HepG2 (cell line): Measurements from ENCODE around the gene GLRA1. TPM values are rescaled to one million over a fixed set of nuclear protein-coding genes. Genes with fewer than 3 reads are reported as not detected.

Source experiments
- ATAC-seq: fragments of 200-7000 bp; cut with Tn5 transposase; 3 replicates; pipeline ENCODE4 v1.9.1; 2020; ENCODE audit warnings: mild to moderate bottlenecking, moderate library complexity
- BruUV-seq: library from RNA; stranded (reverse); fragments of 400-500 nt; replicated peaks from 2 replicates; lab custom pipeline; 2021; lab: Mats Ljungman, UMichigan
- CTCF ChIA-PET: fragments of 300-600 bp; formaldehyde crosslinking; extraction: SDS; loops from one replicate; lab custom pipeline; 2021; ENCODE audit warnings: low total read pairs, inconsistent platforms, low intra/inter-chr PET ratio; lab: Yijun Ruan, JAX
- POLR2A ChIA-PET: fragments of 350-600 bp; sonication (Branson Sonifier 250); formaldehyde crosslinking; loops from one replicate; lab custom pipeline; 2020; ENCODE audit warnings: antibody characterized with exemption, inconsistent platforms; lab: Yijun Ruan, JAX
- DNase-seq: peaks from one replicate; pipeline ENCODE4 v3.0.0-alpha.2; 2015; ENCODE audit warnings: low spot score
- FAIRE-seq: peaks from 3 replicates; lab custom pipeline; 2011; peaks lifted over from hg19 to GRCh38; lab: Jason Lieb, UNC
- H2AFZ ChIP-seq: one replicate; pipeline ENCODE4 v1.6.1; 2011; ENCODE audit warnings: low read length, inconsistent platforms
- H3K27ac ChIP-seq: fragments of 300-600 bp; 3 replicates; pipeline ENCODE4 v1.8.0; 2011; ENCODE audit warnings: mixed run types, mild to moderate bottlenecking, mixed read lengths, low read length, inconsistent platforms; ENCODE audit not compliant: insufficient read depth; ENCODE audit errors: extremely low read length
- H3K27me3 ChIP-seq, 2 experiments: fragments of 200-600 bp in 1 of 2; 2 replicates in 1 of 2; 3 replicates in 1 of 2; pipeline versions ENCODE4 v1.6.0 to v1.8.0; 2011; ENCODE audit warnings: low read length in 2 of 2, mild to moderate bottlenecking in 2 of 2, moderate library complexity in 2 of 2, inconsistent platforms in 1 of 2; ENCODE audit not compliant: insufficient read depth in 2 of 2, control insufficient read depth in 1 of 2
- H3K36me3 ChIP-seq, 2 experiments: fragments of 200-600 bp in 1 of 2; replicated peaks in 1 of 2; 2 replicates in 1 of 2; 3 replicates in 1 of 2; pipeline versions ENCODE4 v1.5.1 to v1.8.0; 2011; ENCODE audit warnings: low read length in 2 of 2, inconsistent platforms in 1 of 2; ENCODE audit not compliant: insufficient read depth in 2 of 2, control insufficient read depth in 1 of 2
- H3K4me1 ChIP-seq: 2 replicates; pipeline ENCODE4 v1.5.1; 2012; ENCODE audit warnings: low read length, inconsistent platforms; ENCODE audit not compliant: insufficient read depth
- H3K4me2 ChIP-seq: 2 replicates; pipeline ENCODE4 v1.6.0; 2011; ENCODE audit warnings: low read depth, low read length, inconsistent platforms
- H3K4me3 ChIP-seq, 3 experiments: fragments of 200-600 bp in 1 of 3; sonication (generic), shearing (Covaris generic) in 1 of 3; replicated peaks in 1 of 3; 2 replicates each; pipeline ENCODE4 v1.5.1; 2011 to 2016; ENCODE audit warnings: low read length in 3 of 3, inconsistent platforms in 2 of 3, low read depth in 2 of 3, mild to moderate bottlenecking in 2 of 3, control low read depth in 1 of 3, mixed read lengths in 1 of 3; ENCODE audit not compliant: insufficient read depth in 1 of 3
- H3K79me2 ChIP-seq: one replicate; pipeline ENCODE4 v1.6.1; 2011; ENCODE audit warnings: low read length, inconsistent platforms; ENCODE audit not compliant: insufficient read depth
- H3K9ac ChIP-seq: 2 replicates; pipeline ENCODE4 v1.6.0; 2011; ENCODE audit warnings: mild to moderate bottlenecking, low read depth, low read length, inconsistent platforms; ENCODE audit not compliant: insufficient read depth
- H3K9me3 ChIP-seq: 2 replicates; pipeline ENCODE4 v1.5.1; 2012; ENCODE audit warnings: mild to moderate bottlenecking, low read length
- H4K20me1 ChIP-seq: 2 replicates; pipeline ENCODE4 v1.6.0; 2011; ENCODE audit warnings: inconsistent platforms, mild to moderate bottlenecking, low read length, moderate library complexity; ENCODE audit not compliant: insufficient read depth
- ARNTL ChIP-seq: sonication (generic); formaldehyde crosslinking; IDR thresholded peaks from 2 replicates; pipeline ENCODE4 v1.4.0; 2020; ENCODE audit warnings: mild to moderate bottlenecking, missing genetic modification reagents
- FOXK1 ChIP-seq: sonication (generic); formaldehyde crosslinking; IDR thresholded peaks from 2 replicates; pipeline ENCODE4 v1.4.0; 2020; ENCODE audit warnings: low read depth, missing genetic modification reagents, borderline replicate concordance
- HDAC6 ChIP-seq: fragments of 200-600 bp; sonication (generic); IDR thresholded peaks from 2 replicates; pipeline ENCODE4 v1.7.0; 2017; ENCODE audit warnings: mild to moderate bottlenecking, antibody characterized with exemption, low read length, low read depth
- KDM5B ChIP-seq: sonication (generic); formaldehyde crosslinking; IDR thresholded peaks from 2 replicates; pipeline ENCODE4 v1.4.0; 2020; ENCODE audit warnings: missing genetic modification reagents, mild to moderate bottlenecking, borderline replicate concordance
- KDM6A ChIP-seq: IDR thresholded peaks from 2 replicates; pipeline ENCODE4 v1.6.1; 2016; ENCODE audit warnings: low read depth
- NFE2L2 ChIP-seq: fragments of 150-350 bp; IDR thresholded peaks from 2 replicates; pipeline ENCODE4 v1.6.1; 2014; ENCODE audit warnings: low read length
- RFX3 ChIP-seq: IDR thresholded peaks from 2 replicates; pipeline ENCODE4 v1.6.1; 2016; ENCODE audit warnings: missing biosample characterization, missing genetic modification reagents
- TCF7L2 ChIP-seq: IDR thresholded peaks from 2 replicates; pipeline ENCODE4 v1.6.1; 2011; ENCODE audit warnings: mild to moderate bottlenecking, low read depth, low read length, moderate library complexity
- YY1 ChIP-seq: IDR thresholded peaks from 2 replicates; pipeline ENCODE4 v1.6.1; 2011; ENCODE audit warnings: low read length, low read depth, moderate library complexity, mild to moderate bottlenecking; ENCODE audit not compliant: insufficient read depth, insufficient replicate concordance
- ZBTB20 ChIP-seq: sonication (generic); formaldehyde crosslinking; IDR thresholded peaks from 2 replicates; pipeline ENCODE4 v1.8.1; 2023; ENCODE audit warnings: missing genetic modification reagents, low read depth, mild to moderate bottlenecking, borderline replicate concordance
- ZBTB38 ChIP-seq: sonication (generic); formaldehyde crosslinking; IDR thresholded peaks from 2 replicates; pipeline ENCODE4 v1.5.1; 2020; ENCODE audit warnings: mild to moderate bottlenecking, missing genetic modification reagents
- ZFP1 ChIP-seq: IDR thresholded peaks from 2 replicates; pipeline ENCODE4 v1.6.1; 2016
- ZNF260 ChIP-seq: sonication (generic); formaldehyde crosslinking; IDR thresholded peaks from 2 replicates; pipeline ENCODE4 v1.4.0; 2020; ENCODE audit warnings: missing genetic modification reagents, low read depth, mild to moderate bottlenecking, borderline replicate concordance
- ZNF674 ChIP-seq: sonication (generic); formaldehyde crosslinking; IDR thresholded peaks from 2 replicates; pipeline ENCODE4 v1.5.0; 2020; ENCODE audit warnings: low read depth, mild to moderate bottlenecking, missing genetic modification reagents
- WGBS: methylation state at CpG from one replicate; pipeline ENCODE4 v1.1.6; 2017; ENCODE audit warnings: low lambda C conversion rate; 5-methylcytosine and 5-hydroxymethylcytosine counted together
- in situ Hi-C: cut with HindIII; loops from 2 replicates; pipeline ENCODE4 v1.10.0; 2017; ENCODE audit warnings: low pct_unique_long_range_greater_than_20kb; ENCODE audit not compliant: extremely low pct_ligation_motif_present
- intact Hi-C: fragments of 100-400 bp; cut with micrococcal nuclease; formaldehyde crosslinking; loops from one replicate; pipeline ENCODE4 v1.10.0; 2022; ENCODE audit not compliant: unreplicated experiment
- polyA plus RNA-seq, 8 experiments: library from polyadenylated mRNA; depleted of rRNA in 3 of 8; stranded (reverse) in 7 of 8; unstranded in 1 of 8; fragments of >200 nt; fragmentation: Illumina TruSeq in 4 of 8; extraction: Trizol in 4 of 8; gene quantifications; 2 replicates each; pipeline versions ENCODE4 v1.2.1 to v1.2.3, GENCODE V29; 2011 to 2016; ENCODE audit warnings: low read depth in 4 of 8, missing spikeins in 1 of 8, mixed read lengths in 1 of 8; ENCODE audit not compliant: insufficient read depth in 1 of 8
- total RNA-seq, 5 experiments: library from RNA; depleted of rRNA; stranded (reverse); fragments of >200 nt; fragmentation: Illumina TruSeq; extraction: Trizol; gene quantifications; 2 replicates each; pipeline ENCODE4 v1.2.3, GENCODE V29; 2016; ENCODE audit warnings: low read depth in 1 of 5
- TF ChIP-seq, protein P1 (sequence below): sonication (generic); formaldehyde crosslinking; IDR thresholded peaks from 2 replicates; pipeline ENCODE4 v1.4.0; 2020; ENCODE audit warnings: mild to moderate bottlenecking, missing genetic modification reagents
- TF ChIP-seq, protein P2 (sequence below): IDR thresholded peaks from 2 replicates; pipeline ENCODE4 v1.6.1; 2016; ENCODE audit warnings: low read depth, borderline replicate concordance
- TF ChIP-seq, protein P3 (sequence below): sonication (generic); formaldehyde crosslinking; IDR thresholded peaks from 2 replicates; pipeline ENCODE4 v1.5.1; 2020; ENCODE audit warnings: mild to moderate bottlenecking, moderate library complexity, missing genetic modification reagents
- TF ChIP-seq, protein P4 (sequence below): sonication (generic); formaldehyde crosslinking; conservative IDR thresholded peaks from 2 replicates; pipeline ENCODE4 v1.4.0; 2020; ENCODE audit warnings: missing genetic modification reagents

Gene GLRA1
- total and polyA plus RNA-seq, 2 of the 13 experiments (the other 11 are each of a cell fraction or from before 2014, with no cell fraction given), result not detected

DNA sequence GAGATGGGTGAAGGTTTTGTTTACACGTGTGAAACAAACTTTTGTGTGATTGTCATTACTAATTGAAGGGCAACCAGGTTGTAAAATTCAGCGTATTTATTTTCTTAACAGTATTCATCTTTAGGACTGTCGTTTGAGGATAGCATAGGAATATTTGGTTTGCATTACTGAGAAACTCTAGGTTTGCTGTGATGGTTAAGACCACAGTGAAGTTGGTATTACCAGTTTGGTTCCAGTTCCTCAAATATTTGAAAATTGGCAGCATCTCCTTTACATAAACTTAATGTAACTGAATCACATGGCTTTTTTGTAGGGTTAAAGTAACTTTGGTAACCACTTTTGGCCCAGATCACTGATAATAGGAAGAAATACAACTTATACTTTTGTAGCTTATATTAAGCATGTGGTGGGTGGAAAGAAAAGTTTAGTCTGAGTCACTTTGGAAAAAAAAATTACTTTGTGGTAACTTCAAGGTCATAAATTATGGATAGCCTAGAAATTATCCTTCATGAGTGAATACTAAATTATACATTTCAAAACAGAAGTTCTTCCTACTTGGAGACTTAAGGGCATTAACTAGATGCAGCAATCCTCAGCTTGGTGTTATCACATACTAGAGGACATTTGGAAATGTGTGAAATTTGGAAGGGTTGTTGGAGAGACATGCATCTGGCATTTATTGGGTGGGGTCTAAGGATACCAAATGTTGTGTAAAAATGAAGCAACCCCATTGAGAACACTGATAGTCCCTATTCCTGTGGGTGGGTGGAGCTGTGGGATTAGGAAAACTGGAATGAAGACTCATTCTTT is 119.0 kb downstream of the GLRA1 start (continued):
- no peak for TF ChIP-seq YY1
- no peak for TF ChIP-seq ZFP1 (CRISPR knock-in tag)
- TF ChIP-seq HDAC6, result no peak
- TF ChIP-seq TCF7L2, result no peak
- TF ChIP-seq ZBTB38 (CRISPR knock-in tag), result no peak
- no peak for TF ChIP-seq ZNF260 (CRISPR knock-in tag)
- no peak for TF ChIP-seq ARNTL (CRISPR knock-in tag)
- TF ChIP-seq KDM5B (CRISPR knock-in tag), result no peak
- TF ChIP-seq, protein P1, sequence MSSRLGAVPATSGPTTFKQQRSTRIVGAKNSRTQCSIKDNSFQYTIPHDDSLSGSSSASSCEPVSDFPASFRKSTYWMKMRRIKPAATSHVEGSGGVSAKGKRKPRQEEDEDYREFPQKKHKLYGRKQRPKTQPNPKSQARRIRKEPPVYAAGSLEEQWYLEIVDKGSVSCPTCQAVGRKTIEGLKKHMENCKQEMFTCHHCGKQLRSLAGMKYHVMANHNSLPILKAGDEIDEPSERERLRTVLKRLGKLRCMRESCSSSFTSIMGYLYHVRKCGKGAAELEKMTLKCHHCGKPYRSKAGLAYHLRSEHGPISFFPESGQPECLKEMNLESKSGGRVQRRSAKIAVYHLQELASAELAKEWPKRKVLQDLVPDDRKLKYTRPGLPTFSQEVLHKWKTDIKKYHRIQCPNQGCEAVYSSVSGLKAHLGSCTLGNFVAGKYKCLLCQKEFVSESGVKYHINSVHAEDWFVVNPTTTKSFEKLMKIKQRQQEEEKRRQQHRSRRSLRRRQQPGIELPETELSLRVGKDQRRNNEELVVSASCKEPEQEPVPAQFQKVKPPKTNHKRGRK (CRISPR knock-in tag), result no peak
- TF ChIP-seq NFE2L2, result no peak
- no peak for TF ChIP-seq RFX3 (CRISPR knock-in tag)

DNA sequence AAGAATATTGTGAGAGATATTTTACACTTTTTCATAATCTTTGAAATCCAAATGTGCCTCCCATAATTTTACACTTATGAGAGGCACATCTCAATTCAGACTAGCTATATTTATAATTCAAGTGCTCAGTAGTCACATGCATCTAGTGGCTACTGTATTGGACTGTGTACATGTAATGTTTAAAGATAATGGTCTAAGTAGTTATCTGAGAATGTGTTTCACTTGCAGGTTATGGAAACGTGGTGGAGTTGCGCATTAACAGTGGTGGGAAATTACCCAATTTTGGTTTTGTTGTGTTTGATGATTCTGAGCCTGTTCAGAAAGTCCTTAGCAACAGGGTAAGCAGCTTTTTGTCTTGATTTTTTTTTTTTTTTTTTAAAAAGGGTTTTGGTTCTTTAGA is 124.1 kb downstream of the GLRA1 start:
- Histone ChIP-seq H3K4me1 (no peaks in the 10 kb centered on the region), H3K27me3 (no peaks in the 10 kb centered on the region), H3K4me2 (no peak overlapping the region), H3K36me3 (peaks cover 19 to 89% of the 10 kb centered on the region in 2 experiments), H3K4me3 (no peak overlapping the region), H3K79me2 (peaks cover 21% of the 10 kb centered on the region), H3K9me3 (no peaks in the 10 kb centered on the region), H2AFZ (no peak overlapping the region), H3K27ac (no peak overlapping the region), H3K9ac (no peak overlapping the region), H4K20me1 (peaks cover 9% of the 10 kb centered on the region)
- FAIRE-seq (no peak), ATAC-seq (no peak), DNase-seq (no peak)
- WGBS, result 94% methylated on average over 2 of the region's 2 CpGs
- in situ Hi-C loops, result no loop called here
- TF ChIP-seq ZNF674 (CRISPR knock-in tag), result no peak
- TF ChIP-seq, protein P2, sequence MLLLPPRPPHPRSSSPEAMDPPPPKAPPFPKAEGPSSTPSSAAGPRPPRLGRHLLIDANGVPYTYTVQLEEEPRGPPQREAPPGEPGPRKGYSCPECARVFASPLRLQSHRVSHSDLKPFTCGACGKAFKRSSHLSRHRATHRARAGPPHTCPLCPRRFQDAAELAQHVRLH (CRISPR knock-in tag), result no peak
- no peak for TF ChIP-seq KDM6A (CRISPR knock-in tag)
- TF ChIP-seq, protein P3, sequence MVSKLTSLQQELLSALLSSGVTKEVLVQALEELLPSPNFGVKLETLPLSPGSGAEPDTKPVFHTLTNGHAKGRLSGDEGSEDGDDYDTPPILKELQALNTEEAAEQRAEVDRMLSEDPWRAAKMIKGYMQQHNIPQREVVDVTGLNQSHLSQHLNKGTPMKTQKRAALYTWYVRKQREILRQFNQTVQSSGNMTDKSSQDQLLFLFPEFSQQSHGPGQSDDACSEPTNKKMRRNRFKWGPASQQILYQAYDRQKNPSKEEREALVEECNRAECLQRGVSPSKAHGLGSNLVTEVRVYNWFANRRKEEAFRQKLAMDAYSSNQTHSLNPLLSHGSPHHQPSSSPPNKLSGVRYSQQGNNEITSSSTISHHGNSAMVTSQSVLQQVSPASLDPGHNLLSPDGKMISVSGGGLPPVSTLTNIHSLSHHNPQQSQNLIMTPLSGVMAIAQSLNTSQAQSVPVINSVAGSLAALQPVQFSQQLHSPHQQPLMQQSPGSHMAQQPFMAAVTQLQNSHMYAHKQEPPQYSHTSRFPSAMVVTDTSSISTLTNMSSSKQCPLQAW (CRISPR knock-in tag), result no peak
- TF ChIP-seq FOXK1 (CRISPR knock-in tag), result no peak
- TF ChIP-seq ZBTB20, result no peak
- TF ChIP-seq, protein P4, sequence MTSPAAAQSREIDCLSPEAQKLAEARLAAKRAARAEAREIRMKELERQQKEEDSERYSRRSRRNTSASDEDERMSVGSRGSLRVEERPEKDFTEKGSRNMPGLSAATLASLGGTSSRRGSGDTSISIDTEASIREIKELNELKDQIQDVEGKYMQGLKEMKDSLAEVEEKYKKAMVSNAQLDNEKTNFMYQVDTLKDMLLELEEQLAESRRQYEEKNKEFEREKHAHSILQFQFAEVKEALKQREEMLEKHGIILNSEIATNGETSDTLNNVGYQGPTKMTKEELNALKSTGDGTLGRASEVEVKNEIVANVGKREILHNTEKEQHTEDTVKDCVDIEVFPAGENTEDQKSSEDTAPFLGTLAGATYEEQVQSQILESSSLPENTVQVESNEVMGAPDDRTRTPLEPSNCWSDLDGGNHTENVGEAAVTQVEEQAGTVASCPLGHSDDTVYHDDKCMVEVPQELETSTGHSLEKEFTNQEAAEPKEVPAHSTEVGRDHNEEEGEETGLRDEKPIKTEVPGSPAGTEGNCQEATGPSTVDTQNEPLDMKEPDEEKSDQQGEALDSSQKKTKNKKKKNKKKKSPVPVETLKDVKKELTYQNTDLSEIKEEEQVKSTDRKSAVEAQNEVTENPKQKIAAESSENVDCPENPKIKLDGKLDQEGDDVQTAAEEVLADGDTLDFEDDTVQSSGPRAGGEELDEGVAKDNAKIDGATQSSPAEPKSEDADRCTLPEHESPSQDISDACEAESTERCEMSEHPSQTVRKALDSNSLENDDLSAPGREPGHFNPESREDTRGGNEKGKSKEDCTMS, result no peak
- CTCF ChIA-PET, result no interaction called here
- BruUV-seq, result no TSS peak
- POLR2A ChIA-PET, result no interaction called here
- intact Hi-C loops, result no loop called here
